HG02763 (cell line): Measurements from ENCODE around the gene RUVBL1.

Experiments used
- ATAC-seq: cut with Tn5 transposase; IDR thresholded peaks from one replicate; pipeline ENCODE4 v1.9.1; 2021; ENCODE audit warnings: mild to moderate bottlenecking, moderate library complexity; ENCODE audit not compliant: unreplicated experiment

Gene RUVBL1

GRCh38 chr3:128133273-128133883 lies 9.8 kb upstream of the RUVBL1 start:
- no peak for ATAC-seq

- ATAC-seq: no peak
These were observed 8.5 kb upstream of the RUVBL1 start for GRCh38 chr3:128131897-128132646.

- ATAC-seq: no peak
These were observed 4.6 kb upstream of the RUVBL1 start for GRCh38 chr3:128128251-128128650.

GRCh38 chr3:128127236-128127635 lies 3.6 kb upstream of the RUVBL1 start:
- ATAC-seq: no peak

- no peak for ATAC-seq
These were observed 465 bp downstream of the RUVBL1 start for GRCh38 chr3:128123156-128123537.

GRCh38 chr3:128122013-128122412 lies 1.6 kb downstream of the RUVBL1 start:
- no peak for ATAC-seq

- ATAC-seq: no peak
These were observed 9.5 kb downstream of the RUVBL1 start for GRCh38 chr3:128113817-128114794.

- no peak for ATAC-seq
These were observed 11.1 kb downstream of the RUVBL1 start for GRCh38 chr3:128112357-128112968.

GRCh38 chr3:128111147-128111546 lies 12.5 kb downstream of the RUVBL1 start:
- no peak for ATAC-seq

- ATAC-seq: no peak
These were observed 15.8 kb downstream of the RUVBL1 start for GRCh38 chr3:128107834-128108233.

- ATAC-seq: no peak
These were observed 20.4 kb downstream of the RUVBL1 start for GRCh38 chr3:128103136-128103676.

GRCh38 chr3:128100638-128101037 lies 23.0 kb downstream of the RUVBL1 start:
- ATAC-seq: no peak

GRCh38 chr3:128100161-128100560 lies 23.5 kb downstream of the RUVBL1 start:
- ATAC-seq: no peak

GRCh38 chr3:128098234-128098633 lies 25.4 kb downstream of the RUVBL1 start:
- no peak for ATAC-seq

GRCh38 chr3:128095222-128095703 lies 28.3 kb downstream of the RUVBL1 start:
- peak; percentile 75 for ATAC-seq

GRCh38 chr3:128094295-128095151 lies 29.1 kb downstream of the RUVBL1 start:
- no peak for ATAC-seq

- no peak for ATAC-seq
These were observed 32.0 kb downstream of the RUVBL1 start for GRCh38 chr3:128091586-128091985.

GRCh38 chr3:128089135-128089534 lies 34.5 kb downstream of the RUVBL1 start:
- ATAC-seq: no peak

- ATAC-seq: no peak
These were observed 39.0 kb downstream of the RUVBL1 start for GRCh38 chr3:128084675-128085021.
